Ecto neural progenitor cell (in vitro differentiated cells): ENCODE measurements around the gene FOLR1.
"Not testable (repeated sequence)": the region's sequence is repeated elsewhere in the genome, so short reads cannot be mapped to it uniquely, and the experiment has no call there.

ENCODE experiments used
- DNase-seq: peaks from one replicate; pipeline ENCODE4 v3.0.0-alpha.2; 2018; ENCODE audit warnings: low spot score

The FOLR1 gene

GRCh38 chr11:72181553-72181958 lies 10.4 kb upstream of the FOLR1 start:
- DNase-seq, result not testable (repeated sequence)

DNA sequence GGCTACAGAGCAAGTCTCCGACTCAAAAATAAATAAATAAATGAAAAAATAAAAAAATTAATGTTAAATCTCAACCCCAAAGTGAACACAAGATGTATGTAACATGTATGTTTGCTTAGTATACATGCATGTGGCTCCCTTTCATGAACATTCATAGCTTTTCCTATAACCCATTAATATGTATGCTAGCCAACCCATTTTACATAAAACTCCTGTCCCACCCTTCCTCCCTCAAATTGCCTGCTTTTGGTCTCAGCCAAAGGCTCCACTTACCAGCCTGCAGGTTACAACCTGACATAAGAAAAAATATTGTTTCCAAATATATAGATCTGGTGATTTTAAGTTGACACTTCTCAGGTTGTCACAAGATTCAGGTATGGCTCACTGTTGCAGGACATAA lies 3.7 kb upstream of the FOLR1 start:
- DNase-seq, result no peak

- DNase-seq, result no peak
Measured at GRCh38 chr11:72189455-72190250, 2.3 kb upstream of the FOLR1 start.

DNA sequence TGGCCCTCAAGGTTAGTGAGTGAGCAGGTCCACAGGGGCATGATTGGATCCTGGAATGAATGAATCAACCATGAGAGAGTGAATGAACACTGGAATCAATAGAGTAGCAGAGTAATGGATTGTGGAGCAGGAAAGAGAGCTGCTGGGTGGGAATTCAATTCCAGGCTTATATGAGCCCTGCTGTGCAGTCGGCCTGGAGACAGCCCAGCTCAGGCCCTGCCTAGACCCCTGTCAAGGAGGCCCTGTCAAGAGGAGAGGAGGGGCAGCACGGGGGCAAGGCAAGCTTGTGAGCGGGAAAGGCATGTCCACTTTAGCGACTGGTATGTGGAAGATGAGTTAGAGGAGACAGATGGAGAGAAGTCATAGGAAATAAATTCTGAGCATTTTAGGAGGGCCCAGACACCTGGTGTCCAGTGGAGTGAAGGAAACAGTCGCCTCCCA lies 1.3 kb upstream of the FOLR1 start:
- DNase-seq, result peak; percentile 58

GRCh38 chr11:72195518-72196270 lies 3.8 kb downstream of the FOLR1 start:
- DNase-seq, result no peak

DNA sequence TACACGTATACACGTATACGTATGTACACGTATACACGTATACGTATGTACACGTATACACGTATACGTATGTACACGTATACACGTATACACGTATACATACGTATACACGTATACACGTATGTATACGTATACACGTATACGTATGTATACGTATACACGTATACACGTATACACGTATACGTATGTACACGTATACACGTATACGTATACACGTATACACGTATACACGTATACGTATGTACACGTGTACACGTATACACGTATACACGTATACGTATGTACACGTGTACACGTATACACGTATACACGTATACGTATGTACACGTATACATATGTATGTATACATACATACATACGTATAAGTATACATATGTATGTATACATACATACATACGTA lies 9.5 kb downstream of the FOLR1 start:
- not testable (repeated sequence) for DNase-seq

DNA sequence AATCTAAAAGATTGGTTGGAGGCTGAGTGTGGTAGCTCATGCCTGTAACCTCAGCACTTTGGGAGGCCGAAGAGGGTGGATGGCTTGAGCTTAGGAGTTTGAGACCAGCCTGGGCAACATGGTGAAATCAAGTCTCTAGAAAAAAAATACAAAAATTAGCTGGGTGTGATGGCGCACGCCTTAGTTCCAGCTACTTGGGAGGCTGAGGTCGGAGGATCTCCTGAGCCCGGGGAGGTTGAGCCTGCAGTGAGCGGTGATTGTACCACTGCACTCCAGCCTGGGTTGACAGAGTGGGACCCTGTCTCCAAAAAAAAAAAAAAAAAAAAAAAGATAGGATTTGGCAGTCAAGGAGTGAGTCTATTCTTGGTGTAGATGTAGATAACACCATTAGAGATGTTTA lies 10.6 kb downstream of the FOLR1 start:
- no peak for DNase-seq

- no peak for DNase-seq
Measured at GRCh38 chr11:72203163-72203562, 11.2 kb downstream of the FOLR1 start.

DNA sequence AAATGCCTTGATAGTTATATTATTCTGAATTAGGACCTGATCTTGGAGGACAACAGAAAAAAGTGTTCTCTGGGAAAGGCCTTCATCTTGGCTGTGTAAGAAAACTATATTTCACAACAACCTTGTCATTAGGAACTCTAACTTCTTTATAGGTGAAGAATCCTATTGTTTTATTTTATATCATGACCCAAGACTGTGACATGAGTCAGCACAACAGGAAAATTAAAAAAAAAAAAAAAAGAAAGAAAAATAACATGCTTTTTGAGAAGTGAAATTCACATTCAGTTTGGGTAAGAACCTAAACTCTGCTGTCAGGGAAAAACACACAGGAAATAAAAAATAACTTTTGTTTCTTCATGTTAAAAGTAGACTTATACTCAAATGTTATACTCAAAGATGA lies 12.9 kb downstream of the FOLR1 start:
- DNase-seq, result no peak

- not testable (repeated sequence) for DNase-seq
Measured at GRCh38 chr11:72206794-72207193, 14.9 kb downstream of the FOLR1 start.

- peak; percentile 12 for DNase-seq
Measured at GRCh38 chr11:72208281-72208680, 16.3 kb downstream of the FOLR1 start.

DNA sequence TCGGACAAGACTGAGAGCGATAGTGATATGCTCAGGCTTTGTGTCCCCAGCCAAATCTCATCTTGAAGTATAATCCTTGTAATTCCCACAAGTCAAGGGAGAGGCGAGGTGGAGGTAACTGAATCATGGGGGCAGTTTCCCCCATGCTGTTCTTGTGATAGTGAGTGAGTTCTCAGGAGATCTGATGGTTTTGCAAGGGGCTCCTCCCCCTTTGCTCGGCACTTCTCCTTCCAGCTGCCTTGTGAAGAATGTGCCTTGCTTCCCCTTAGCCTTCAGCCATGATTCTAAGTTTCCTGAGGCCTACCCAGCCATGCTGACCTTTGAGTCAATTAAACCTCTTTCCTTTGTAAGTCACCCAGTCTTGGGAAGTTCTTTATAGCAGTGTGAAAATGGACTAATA lies 17.2 kb downstream of the FOLR1 start:
- peak; percentile 25 for DNase-seq

DNA sequence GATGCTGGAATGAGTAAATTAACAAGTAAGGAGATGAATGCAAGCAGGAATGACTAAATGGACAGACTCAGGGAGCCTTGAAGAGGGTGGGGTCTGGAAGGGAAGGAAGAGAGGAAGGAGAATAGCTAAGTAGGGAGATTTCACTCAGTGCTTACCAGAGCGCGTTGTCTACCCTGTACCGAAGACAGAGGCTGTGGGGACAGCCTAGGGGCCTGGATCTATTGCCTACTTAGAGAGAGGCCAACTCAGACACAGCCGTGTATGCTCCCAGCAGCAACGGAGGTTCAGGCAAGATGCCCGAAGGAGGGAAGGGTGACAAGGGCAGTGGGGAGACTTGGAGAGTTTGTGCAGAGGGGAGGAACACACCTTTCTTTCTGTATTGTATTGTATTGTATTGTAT lies 24.7 kb downstream of the FOLR1 start, which contains the start of gene FOLR2:
TSS of gene FOLR2 (plus strand) at position 157 of the 400 bp plus-strand sequence. CDS start 1,791 bp downstream, outside the sequence.
- peak; percentile 7 for DNase-seq

- peak; percentile 21 for DNase-seq
Measured at GRCh38 chr11:72217841-72218240, 25.9 kb downstream of the FOLR1 start.

- peak; percentile 26 for DNase-seq
Measured at GRCh38 chr11:72218251-72218745, 26.4 kb downstream of the FOLR1 start.

DNA sequence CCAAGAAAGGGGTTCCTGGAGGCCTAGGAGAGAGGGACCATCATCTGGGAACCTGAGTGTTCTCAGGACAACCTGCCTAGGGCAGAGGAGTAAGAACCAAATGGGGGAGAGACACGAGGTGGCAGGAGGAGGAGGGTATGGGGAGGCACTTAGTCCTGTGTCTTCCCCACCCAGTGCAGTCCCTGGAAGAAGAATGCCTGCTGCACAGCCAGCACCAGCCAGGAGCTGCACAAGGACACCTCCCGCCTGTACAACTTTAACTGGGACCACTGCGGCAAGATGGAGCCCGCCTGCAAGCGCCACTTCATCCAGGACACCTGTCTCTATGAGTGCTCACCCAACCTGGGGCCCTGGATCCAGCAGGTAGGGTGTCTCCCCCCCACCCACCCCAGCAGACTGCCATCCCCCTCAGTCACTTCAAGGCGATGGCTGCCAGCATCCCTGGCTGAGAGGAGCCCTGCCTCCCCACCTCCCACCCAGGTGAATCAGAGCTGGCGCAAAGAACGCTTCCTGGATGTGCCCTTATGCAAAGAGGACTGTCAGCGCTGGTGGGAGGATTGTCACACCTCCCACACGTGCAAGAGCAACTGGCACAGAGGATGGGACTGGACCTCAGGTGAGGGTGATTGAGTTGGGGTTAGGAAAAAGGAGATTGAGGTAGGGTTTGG lies 28.9 kb downstream of the FOLR1 start:
- DNase-seq, result peak; percentile 35

- DNase-seq, result peak; percentile 41
Measured at GRCh38 chr11:72221386-72222075, 29.6 kb downstream of the FOLR1 start.

GRCh38 chr11:72222106-72222891 lies 30.4 kb downstream of the FOLR1 start:
- DNase-seq, result peak; percentile 53

DNA sequence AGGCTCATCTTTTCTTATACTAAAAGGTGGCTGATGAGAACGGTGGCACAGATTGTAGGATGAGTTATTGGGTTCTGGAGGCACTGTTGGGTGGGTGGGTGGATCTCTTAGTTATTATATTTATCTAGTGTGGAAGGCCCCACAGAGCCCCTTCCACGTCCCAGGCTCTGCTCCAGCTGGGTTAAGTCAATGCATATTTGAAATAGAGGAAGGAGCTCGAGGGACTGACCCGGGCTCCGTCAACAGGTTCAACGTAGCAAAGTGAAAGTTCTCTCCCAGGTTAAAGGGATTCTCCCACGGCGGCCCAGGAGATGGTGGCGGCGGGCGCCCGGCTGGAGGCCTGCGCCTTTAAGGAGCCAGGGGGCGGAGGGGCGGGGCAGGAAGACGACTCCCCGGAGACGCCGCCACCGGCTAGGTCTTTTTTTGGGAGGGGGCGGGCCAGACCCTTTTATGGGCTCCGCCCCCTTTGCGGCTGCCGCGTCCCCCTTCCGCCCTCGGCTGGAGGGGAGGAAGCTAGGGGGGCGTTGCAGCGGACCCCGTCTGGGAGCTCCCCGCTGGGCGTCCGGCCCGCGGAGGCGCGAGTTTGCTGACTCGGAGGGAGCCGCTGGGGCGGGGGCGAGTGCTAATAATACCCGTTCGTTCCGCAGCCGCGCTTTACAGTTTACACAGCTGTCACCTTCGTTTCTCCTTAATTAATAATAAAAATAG lies 31.1 kb downstream of the FOLR1 start:
- DNase-seq, result peak; percentile 93
